Measurements from ENCODE around the gene TTC34.
"Not testable (repeated sequence)": the region's sequence is repeated elsewhere in the genome, so short reads cannot be mapped to it uniquely, and the experiment has no call there.

Gene TTC34

GRCh38 chr1:2781627-2782026 is 19.9 kb downstream of the TTC34 start:
- FAIRE-seq (no peak), DNase-seq (ENCODE audit: insufficient read length, low spot score) (no peak)

GRCh38 chr1:2778220-2778592 is 23.3 kb downstream of the TTC34 start:
- no peak for FAIRE-seq
- DNase-seq (ENCODE audit: insufficient read length, low spot score) = no peak

GRCh38 chr1:2777424-2778219 is 23.9 kb downstream of the TTC34 start:
- DNase-seq (ENCODE audit: insufficient read length, low spot score) = no peak
- FAIRE-seq = no peak

GRCh38 chr1:2775333-2775732 is 26.2 kb downstream of the TTC34 start:
- FAIRE-seq; DNase-seq (ENCODE audit: insufficient read length, low spot score): not testable (repeated sequence)

- not testable (repeated sequence) for FAIRE-seq; DNase-seq (ENCODE audit: insufficient read length, low spot score)
Observed at GRCh38 chr1:2768052-2768451, 33.4 kb downstream of the TTC34 start.

- DNase-seq (ENCODE audit: insufficient read length, low spot score); FAIRE-seq: not testable (repeated sequence)
Observed at GRCh38 chr1:2759433-2759832, 42.1 kb downstream of the TTC34 start.

GRCh38 chr1:2757519-2757918 is 44.0 kb downstream of the TTC34 start:
- not testable (repeated sequence) for DNase-seq (ENCODE audit: insufficient read length, low spot score); FAIRE-seq

GRCh38 chr1:2755426-2755825 is 46.1 kb downstream of the TTC34 start:
- not testable (repeated sequence) for FAIRE-seq; DNase-seq (ENCODE audit: insufficient read length, low spot score)

GRCh38 chr1:2754597-2754996 is 46.9 kb downstream of the TTC34 start:
- FAIRE-seq; DNase-seq (ENCODE audit: insufficient read length, low spot score): not testable (repeated sequence)

GRCh38 chr1:2752503-2752902 is 49.0 kb downstream of the TTC34 start:
- FAIRE-seq; DNase-seq (ENCODE audit: insufficient read length, low spot score): not testable (repeated sequence)

GRCh38 chr1:2751866-2752265 is 49.6 kb downstream of the TTC34 start:
- FAIRE-seq; DNase-seq (ENCODE audit: insufficient read length, low spot score): not testable (repeated sequence)

- not testable (repeated sequence) for FAIRE-seq; DNase-seq (ENCODE audit: insufficient read length, low spot score)
Observed at GRCh38 chr1:2750766-2751730, 50.4 kb downstream of the TTC34 start.

- not testable (repeated sequence) for FAIRE-seq; DNase-seq (ENCODE audit: insufficient read length, low spot score)
Observed at GRCh38 chr1:2750041-2750680, 51.3 kb downstream of the TTC34 start.

GRCh38 chr1:2748626-2749025 is 52.9 kb downstream of the TTC34 start:
- not testable (repeated sequence) for FAIRE-seq; DNase-seq (ENCODE audit: insufficient read length, low spot score)

GRCh38 chr1:2694796-2695195 is 106.7 kb downstream of the TTC34 start:
- FAIRE-seq; DNase-seq (ENCODE audit: insufficient read length, low spot score): not testable (repeated sequence)

GRCh38 chr1:2690180-2690579 is 111.3 kb downstream of the TTC34 start:
- FAIRE-seq = not testable (repeated sequence)

GRCh38 chr1:2688336-2688665 is 113.2 kb downstream of the TTC34 start:
- not testable (repeated sequence) for FAIRE-seq; DNase-seq (ENCODE audit: insufficient read length, low spot score)

More at GRCh38 chr1:2690180-2690579, 111.3 kb downstream of the TTC34 start:
- DNase-seq (ENCODE audit: insufficient read length, low spot score) = not testable (repeated sequence)

- FAIRE-seq = not testable (repeated sequence)
Observed at GRCh38 chr1:2687638-2688335, 113.7 kb downstream of the TTC34 start.

GRCh38 chr1:2687174-2687591 is 114.3 kb downstream of the TTC34 start:
- not testable (repeated sequence) for DNase-seq (ENCODE audit: insufficient read length, low spot score); FAIRE-seq

More at GRCh38 chr1:2687638-2688335, 113.7 kb downstream of the TTC34 start:
- DNase-seq (ENCODE audit: insufficient read length, low spot score) = not testable (repeated sequence)
